Duodenal mucosa (tissue), 2 donors: ENCODE data around the gene ARFGEF3.
"Not testable (repeated sequence)": the region's sequence is repeated elsewhere in the genome, so short reads cannot be mapped to it uniquely, and the experiment has no call there.

Experiments
- H3K27ac ChIP-seq: one replicate; pipeline ENCODE4 v1.7.0; 2013; ENCODE audit warnings: low read depth, low read length
- H3K27me3 ChIP-seq, 2 donors: one replicate each; pipeline ENCODE4 v1.7.0; 2013; ENCODE audit warnings: low read length in 2 of 2, control low read depth in 1 of 2; ENCODE audit not compliant: insufficient read depth in 2 of 2, control insufficient read depth in 1 of 2
- H3K36me3 ChIP-seq, 2 donors: one replicate each; pipeline ENCODE4 v1.7.0; 2013; ENCODE audit warnings: low read length in 2 of 2, control low read depth in 1 of 2; ENCODE audit not compliant: insufficient read depth in 2 of 2, control insufficient read depth in 1 of 2
- H3K4me1 ChIP-seq, 2 donors: one replicate each; pipeline ENCODE4 v1.7.0; 2013; ENCODE audit warnings: low read length in 2 of 2, control low read depth in 1 of 2; ENCODE audit not compliant: insufficient read depth in 2 of 2, control insufficient read depth in 1 of 2
- H3K4me3 ChIP-seq, 2 donors: one replicate each; pipeline ENCODE4 v1.7.0; 2013; ENCODE audit warnings: low read length in 2 of 2, low read depth in 1 of 2
- H3K9ac ChIP-seq, 2 donors: one replicate each; pipeline ENCODE4 v1.7.0; 2013; ENCODE audit warnings: low read length in 2 of 2, low read depth in 1 of 2
- H3K9me3 ChIP-seq, 2 donors: one replicate each; pipeline ENCODE4 v1.7.0; 2013; ENCODE audit warnings: low read length in 2 of 2, control low read depth in 1 of 2; ENCODE audit not compliant: control insufficient read depth in 1 of 2

Gene ARFGEF3

GRCh38 chr6:138288428-138289085, 126.8 kb downstream of the ARFGEF3 start:
- not testable (repeated sequence) for H3K27me3 ChIP-seq, H3K27ac ChIP-seq, H3K36me3 ChIP-seq, H3K4me3 ChIP-seq, H3K9ac ChIP-seq, H3K9me3 ChIP-seq, H3K4me1 ChIP-seq

GRCh38 chr6:138289739-138290138, 128.0 kb downstream of the ARFGEF3 start:
- Histone ChIP-seq H3K4me1 (no peaks in the 10 kb centered on the region), H3K4me3 (no peak overlapping the region), H3K9me3 (no peaks in the 10 kb centered on the region), H3K36me3 (peaks cover 3 to 8% of the 10 kb centered on the region in 2 donors), H3K9ac (no peak overlapping the region), H3K27me3 (no peaks in the 10 kb centered on the region), H3K27ac (no peak overlapping the region)

- Histone ChIP-seq H3K27ac (no peak overlapping the region), H3K9me3 (no peaks in the 10 kb centered on the region), H3K27me3 (no peaks in the 10 kb centered on the region), H3K36me3 (peaks cover 3 to 8% of the 10 kb centered on the region in 2 donors), H3K4me1 (no peaks in the 10 kb centered on the region), H3K4me3 (no peak overlapping the region), H3K9ac (no peak overlapping the region)
These were observed 128.8 kb downstream of the ARFGEF3 start for GRCh38 chr6:138290423-138290962.

DNA sequence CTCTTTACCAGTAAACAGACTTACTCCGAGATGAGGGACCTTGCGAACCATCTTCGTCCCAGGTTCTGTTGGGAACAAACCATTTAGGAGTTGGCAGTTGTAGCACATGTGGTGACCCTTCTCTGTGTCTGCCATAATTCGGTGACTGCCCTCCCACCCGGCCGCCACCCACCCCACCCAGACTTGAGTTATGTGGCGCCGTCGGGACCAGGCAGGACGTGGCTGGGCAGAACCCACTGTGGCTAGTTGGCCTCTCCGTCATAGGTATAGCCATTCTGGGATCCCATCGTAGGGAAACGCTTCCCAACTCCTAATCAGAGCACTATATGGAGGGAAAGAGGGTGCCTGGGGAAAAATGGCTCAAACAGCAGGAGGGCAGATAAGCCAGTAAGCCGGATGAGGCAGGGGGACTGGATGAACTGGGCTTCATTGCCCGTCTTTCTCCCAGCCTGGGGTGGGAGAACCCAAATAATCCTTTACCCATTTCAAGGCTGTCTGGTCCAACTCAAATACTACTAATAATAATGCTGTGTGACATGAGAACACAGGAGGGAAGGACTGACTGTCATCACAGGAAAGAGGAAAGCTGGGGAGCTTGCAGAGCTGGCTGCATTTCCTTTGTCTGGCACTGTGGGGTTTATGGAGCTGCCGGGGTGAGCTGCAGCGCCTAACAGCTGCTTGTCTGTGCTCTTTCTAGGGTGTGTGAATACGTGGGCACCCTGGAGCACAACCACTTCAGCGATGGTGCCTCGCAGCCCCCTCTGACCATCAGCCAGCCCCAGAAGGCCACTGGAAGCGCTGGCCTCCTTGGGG, 129.5 kb downstream of the ARFGEF3 start:
- H3K27me3 ChIP-seq, result no peaks in the 10 kb centered on the region
- H3K27ac ChIP-seq, result no peak overlapping the region
- no peaks in the 10 kb centered on the region for H3K4me1 ChIP-seq
- H3K4me3 ChIP-seq, result no peak overlapping the region
- no peaks in the 10 kb centered on the region for H3K9me3 ChIP-seq
- H3K36me3 ChIP-seq, result peaks cover 3 to 8% of the 10 kb centered on the region in 2 donors
- H3K9ac ChIP-seq, result no peak overlapping the region

DNA sequence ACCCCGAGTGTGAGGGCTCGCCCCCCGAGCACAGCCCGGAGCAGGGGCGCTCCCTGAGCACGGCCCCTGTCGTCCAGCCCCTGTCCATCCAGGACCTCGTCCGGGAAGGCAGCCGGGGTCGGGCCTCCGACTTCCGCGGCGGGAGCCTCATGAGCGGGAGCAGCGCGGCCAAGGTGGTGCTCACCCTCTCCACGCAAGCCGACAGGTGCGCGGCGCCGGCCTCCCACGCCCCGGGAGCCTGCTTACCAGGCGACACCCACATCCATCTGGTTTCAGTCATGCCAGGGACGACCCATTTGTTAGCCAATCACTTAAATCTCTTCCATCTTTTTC, 130.1 kb downstream of the ARFGEF3 start:
- H3K27ac ChIP-seq, result no peak overlapping the region
- no peaks in the 10 kb centered on the region for H3K27me3 ChIP-seq
- H3K9me3 ChIP-seq, result no peaks in the 10 kb centered on the region
- no peak overlapping the region for H3K4me3 ChIP-seq
- no peaks in the 10 kb centered on the region for H3K4me1 ChIP-seq
- no peak overlapping the region for H3K9ac ChIP-seq
- peaks cover 0 to 5% of the 10 kb centered on the region in 2 donors for H3K36me3 ChIP-seq

- Histone ChIP-seq H3K27me3 (no peaks in the 10 kb centered on the region), H3K9ac (no peak overlapping the region), H3K4me1 (no peaks in the 10 kb centered on the region), H3K4me3 (no peak overlapping the region), H3K36me3 (peaks cover 0 to 3% of the 10 kb centered on the region in 2 donors), H3K9me3 (no peaks in the 10 kb centered on the region), H3K27ac (no peak overlapping the region)
These were observed 130.7 kb downstream of the ARFGEF3 start for GRCh38 chr6:138292482-138292881.

DNA sequence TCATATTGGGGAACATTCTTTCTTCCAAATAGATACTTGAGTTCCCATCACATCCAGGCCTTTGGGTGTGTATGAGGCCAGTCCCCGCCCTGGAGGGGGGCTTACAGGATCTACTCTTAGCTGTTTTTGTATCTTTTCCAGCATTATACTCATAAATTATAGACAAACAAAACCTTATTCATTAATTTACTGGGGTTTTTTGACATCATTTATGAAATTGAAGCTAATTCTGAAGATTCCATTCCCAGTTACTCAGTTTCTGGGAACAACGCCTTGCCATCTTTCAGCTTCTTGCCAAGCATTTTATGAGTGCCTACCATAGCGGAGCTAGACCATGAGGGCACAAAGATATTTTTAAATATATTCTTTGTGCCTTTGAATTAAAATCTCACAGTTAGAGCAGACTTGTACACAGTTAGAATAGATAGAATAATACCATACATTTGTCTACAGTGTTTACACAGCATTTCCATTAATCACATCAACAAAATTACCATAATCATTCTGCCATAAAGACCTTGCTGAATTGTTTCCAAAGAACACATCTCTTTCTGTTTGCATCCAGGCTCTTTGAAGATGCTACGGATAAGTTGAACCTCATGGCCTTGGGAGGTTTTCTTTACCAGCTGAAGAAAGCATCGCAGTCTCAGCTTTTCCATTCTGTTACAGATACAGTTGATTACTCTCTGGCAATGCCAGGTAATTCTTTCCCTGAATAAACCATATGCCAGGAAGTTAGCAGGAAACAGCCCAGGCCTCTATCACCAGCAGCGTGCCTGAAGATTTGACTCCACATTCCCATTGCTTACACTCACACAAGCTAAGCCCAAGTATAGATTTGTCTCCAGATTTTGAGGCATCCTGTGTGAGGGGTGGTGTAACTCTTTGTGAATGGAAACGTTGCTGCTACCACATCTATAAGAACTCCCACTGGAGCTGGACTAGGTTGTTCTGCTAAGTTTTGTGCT, 132.0 kb downstream of the ARFGEF3 start:
- Histone ChIP-seq H3K9me3 (no peaks in the 10 kb centered on the region), H3K4me3 (no peak overlapping the region), H3K27me3 (no peaks in the 10 kb centered on the region), H3K36me3 (peaks cover 0 to 3% of the 10 kb centered on the region in 2 donors), H3K9ac (no peak overlapping the region), H3K4me1 (no peaks in the 10 kb centered on the region), H3K27ac (no peak overlapping the region)

GRCh38 chr6:138296381-138296780, 134.6 kb downstream of the ARFGEF3 start:
- Histone ChIP-seq H3K27ac (no peak overlapping the region), H3K4me3 (no peak overlapping the region), H3K27me3 (no peaks in the 10 kb centered on the region), H3K36me3 (peaks cover 0 to 3% of the 10 kb centered on the region in 2 donors), H3K9ac (no peak overlapping the region), H3K4me1 (no peaks in the 10 kb centered on the region), H3K9me3 (no peaks in the 10 kb centered on the region)

DNA sequence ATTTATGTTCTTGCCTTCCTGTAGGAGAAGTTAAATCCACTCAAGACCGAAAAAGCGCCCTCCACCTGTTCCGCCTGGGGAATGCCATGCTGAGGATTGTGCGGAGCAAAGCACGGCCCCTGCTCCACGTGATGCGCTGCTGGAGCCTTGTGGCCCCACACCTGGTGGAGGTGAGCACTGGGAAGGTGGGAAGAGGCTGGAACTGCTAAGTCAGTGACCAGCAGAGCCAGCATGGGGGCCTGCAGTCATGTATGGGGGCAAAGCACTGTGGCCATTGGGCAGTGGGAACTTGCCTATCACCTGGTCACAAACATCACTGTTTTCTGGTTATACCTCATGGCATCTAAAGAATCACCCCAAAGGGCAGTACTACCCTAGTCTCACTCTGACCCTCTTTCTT, 135.0 kb downstream of the ARFGEF3 start:
- Histone ChIP-seq H3K27ac (no peak overlapping the region), H3K36me3 (peaks cover 0 to 3% of the 10 kb centered on the region in 2 donors), H3K4me3 (no peak overlapping the region), H3K9ac (no peak overlapping the region), H3K4me1 (no peaks in the 10 kb centered on the region), H3K27me3 (no peaks in the 10 kb centered on the region), H3K9me3 (no peaks in the 10 kb centered on the region)
